Osteoblast (primary cell): Measurements from ENCODE around the gene SLC9A3. TPM values are rescaled to one million over a fixed set of nuclear protein-coding genes. Genes with fewer than 3 reads are reported as not detected.

Experiments
- DNase-seq: peaks from one replicate; pipeline ENCODE4 v3.0.0; 2011; ENCODE audit warnings: low spot score, mixed read lengths; ENCODE audit not compliant: insufficient read length; ENCODE audit errors: missing footprints
- H2AFZ ChIP-seq: 2 replicates; pipeline ENCODE4 v1.6.0; 2011; ENCODE audit warnings: mild to moderate bottlenecking, low read length
- H3K27ac ChIP-seq: 2 replicates; pipeline ENCODE4 v1.5.1; 2011; ENCODE audit warnings: mild to moderate bottlenecking, low read depth, low read length, moderate library complexity
- H3K27me3 ChIP-seq: 2 replicates; pipeline ENCODE4 v1.6.0; 2012; ENCODE audit warnings: mild to moderate bottlenecking, control low read depth, inconsistent platforms, low read length, moderate library complexity; ENCODE audit not compliant: insufficient read depth
- H3K36me3 ChIP-seq: 2 replicates; pipeline ENCODE4 v1.5.1; 2011; ENCODE audit warnings: mild to moderate bottlenecking, low read length, control low read depth, moderate library complexity; ENCODE audit not compliant: insufficient read depth
- H3K4me1 ChIP-seq: 2 replicates; pipeline ENCODE4 v1.5.1; 2011; ENCODE audit warnings: mild to moderate bottlenecking, low read length, control low read depth, moderate library complexity; ENCODE audit not compliant: insufficient read depth
- H3K4me2 ChIP-seq: 2 replicates; pipeline ENCODE4 v1.6.0; 2011; ENCODE audit warnings: mild to moderate bottlenecking, low read length; ENCODE audit not compliant: insufficient read depth
- H3K4me3 ChIP-seq: fragments of 200-600 bp; sonication (generic); 3 replicates; pipeline ENCODE4 v1.5.1; 2012; ENCODE audit warnings: mild to moderate bottlenecking, low read length, inconsistent platforms; ENCODE audit not compliant: insufficient read depth
- H3K79me2 ChIP-seq: 2 replicates; pipeline ENCODE4 v1.6.0; 2012; ENCODE audit warnings: mild to moderate bottlenecking, low read length, control low read depth, inconsistent platforms; ENCODE audit not compliant: insufficient read depth
- H3K9me3 ChIP-seq: 2 replicates; pipeline ENCODE4 v1.5.1; 2011; ENCODE audit warnings: low read depth, low read length, control low read depth
- H4K20me1 ChIP-seq: 2 replicates; pipeline ENCODE4 v1.6.0; 2012; ENCODE audit warnings: mild to moderate bottlenecking, low read length, control low read depth; ENCODE audit not compliant: insufficient read depth
- CTCF ChIP-seq: IDR thresholded peaks from 2 replicates; pipeline ENCODE4 v1.5.1; 2011; ENCODE audit warnings: mild to moderate bottlenecking, low read depth, low read length, moderate library complexity; ENCODE audit errors: extremely low read depth
- total RNA-seq: library from RNA; depleted of rRNA; stranded (reverse); fragments of >200 nt; gene quantifications from 2 replicates; pipeline ENCODE4 v1.2.3, GENCODE V29; 2012

The SLC9A3 gene
- total RNA-seq, 1 donor, result 1.4 TPM

DNA sequence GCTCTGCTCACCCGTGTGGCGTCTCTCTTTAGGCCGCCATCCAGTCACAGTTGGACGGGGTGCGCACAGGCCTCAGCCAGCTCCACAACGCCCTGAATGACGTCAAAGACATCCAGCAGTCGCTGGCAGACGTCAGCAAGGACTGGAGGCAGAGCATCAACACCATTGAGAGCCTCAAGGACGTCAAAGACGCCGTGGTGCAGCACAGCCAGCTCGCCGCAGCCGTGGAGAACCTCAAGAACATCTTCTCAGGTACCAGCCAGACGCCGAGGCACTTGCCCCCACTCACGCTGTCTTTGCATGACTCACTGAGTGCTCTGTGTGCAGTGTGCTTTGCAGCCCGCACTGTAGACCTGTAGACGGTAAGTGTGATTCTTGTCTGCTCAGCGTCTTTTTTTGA is 76.7 kb downstream of the SLC9A3 start:
- peaks cover 66% of the 10 kb centered on the region for H3K79me2 ChIP-seq
- H3K27ac ChIP-seq, result no peak overlapping the region
- H3K9me3 ChIP-seq, result no peaks in the 10 kb centered on the region
- H3K36me3 ChIP-seq, result peaks cover 61% of the 10 kb centered on the region
- H3K4me2 ChIP-seq, result no peak overlapping the region
- no peak overlapping the region for H3K4me3 ChIP-seq
- peaks cover 9% of the 10 kb centered on the region for H3K4me1 ChIP-seq
- peak; percentile 46 for DNase-seq
- H2AFZ ChIP-seq, result no peak overlapping the region
- H4K20me1 ChIP-seq, result peaks cover 39% of the 10 kb centered on the region
- TF ChIP-seq CTCF, result no peak
- H3K27me3 ChIP-seq, result no peaks in the 10 kb centered on the region

GRCh38 chr5:446883-447263 is 77.4 kb downstream of the SLC9A3 start:
- H3K4me2 ChIP-seq, result no peak overlapping the region
- H3K4me1 ChIP-seq, result peaks cover 15% of the 10 kb centered on the region
- TF ChIP-seq CTCF, result peak; percentile 58
- peaks cover 54% of the 10 kb centered on the region for H3K36me3 ChIP-seq
- H4K20me1 ChIP-seq, result peaks cover 37% of the 10 kb centered on the region
- H2AFZ ChIP-seq, result no peak overlapping the region
- H3K79me2 ChIP-seq, result peaks cover 66% of the 10 kb centered on the region
- peak; percentile 89 for DNase-seq
- no peak overlapping the region for H3K4me3 ChIP-seq
- H3K27ac ChIP-seq, result no peak overlapping the region
- H3K9me3 ChIP-seq, result no peaks in the 10 kb centered on the region
- no peaks in the 10 kb centered on the region for H3K27me3 ChIP-seq

GRCh38 chr5:446066-446882 is 78.0 kb downstream of the SLC9A3 start:
- Histone ChIP-seq H3K9me3 (no peaks in the 10 kb centered on the region), H3K36me3 (peaks cover 48% of the 10 kb centered on the region), H2AFZ (no peak overlapping the region), H3K4me2 (no peak overlapping the region), H3K27ac (no peak overlapping the region), H3K27me3 (no peaks in the 10 kb centered on the region), H3K4me3 (no peak overlapping the region), H3K79me2 (peaks cover 60% of the 10 kb centered on the region), H4K20me1 (peaks cover 37% of the 10 kb centered on the region), H3K4me1 (peaks cover 17% of the 10 kb centered on the region)
- DNase-seq, result peak; percentile 57
- no peak for TF ChIP-seq CTCF

- Histone ChIP-seq H3K79me2 (peaks cover 57% of the 10 kb centered on the region), H3K4me1 (peaks cover 17% of the 10 kb centered on the region), H3K36me3 (peaks cover 42% of the 10 kb centered on the region), H3K27ac (no peak overlapping the region), H3K9me3 (no peaks in the 10 kb centered on the region), H3K4me3 (no peak overlapping the region), H2AFZ (no peak overlapping the region), H3K4me2 (no peak overlapping the region), H3K27me3 (no peaks in the 10 kb centered on the region), H4K20me1 (peaks cover 37% of the 10 kb centered on the region)
- DNase-seq, result peak; percentile 69
- no peak for TF ChIP-seq CTCF
Measured at GRCh38 chr5:445591-445990, 78.7 kb downstream of the SLC9A3 start.
